Nephron progenitor cell (in vitro differentiated cells): ENCODE data around the gene TRIO.

ENCODE experiments used
- DNase-seq: peaks from one replicate; pipeline ENCODE4 v3.0.0; 2021
- H3K27ac Mint-ChIP-seq: 2 replicates; pipeline ENCODE4 v1.8.0; 2021; ENCODE audit warnings: mild to moderate bottlenecking, moderate library complexity, mixed read lengths
- H3K27me3 Mint-ChIP-seq: 2 replicates; pipeline ENCODE4 v1.8.0; 2021; ENCODE audit warnings: mild to moderate bottlenecking, low read depth, mixed read lengths; ENCODE audit not compliant: poor library complexity
- H3K36me3 Mint-ChIP-seq: 2 replicates; pipeline ENCODE4 v1.8.0; 2021; ENCODE audit warnings: low read depth, mixed read lengths
- H3K4me1 Mint-ChIP-seq: 2 replicates; pipeline ENCODE4 v1.8.0; 2021; ENCODE audit warnings: mixed read lengths
- H3K4me3 Mint-ChIP-seq: 2 replicates; pipeline ENCODE4 v1.8.0; 2021; ENCODE audit warnings: mild to moderate bottlenecking, moderate library complexity, mixed read lengths
- H3K9me3 Mint-ChIP-seq: 2 replicates; pipeline ENCODE4 v1.8.0; 2021; ENCODE audit warnings: mild to moderate bottlenecking, moderate library complexity, mixed read lengths
- CTCF ChIP-seq: fragments of 200-600 bp; sonication (generic); IDR thresholded peaks from 2 replicates; pipeline ENCODE4 v1.5.0; 2021; ENCODE audit warnings: antibody characterized with exemption

The TRIO gene

GRCh38 chr5:14489643-14490042 is 346.5 kb downstream of the TRIO start:
- peaks cover 80% of the 10 kb centered on the region for H3K36me3 Mint-ChIP-seq
- no peaks in the 10 kb centered on the region for H3K9me3 Mint-ChIP-seq
- TF ChIP-seq CTCF = no peak
- H3K4me3 Mint-ChIP-seq = no peak overlapping the region
- peaks cover 10% of the 10 kb centered on the region for H3K4me1 Mint-ChIP-seq
- no peak overlapping the region for H3K27ac Mint-ChIP-seq
- no peaks in the 10 kb centered on the region for H3K27me3 Mint-ChIP-seq
- DNase-seq = no peak

- Mint-ChIP-seq H3K27me3 (no peaks in the 10 kb centered on the region), H3K36me3 (peaks cover 80% of the 10 kb centered on the region), H3K9me3 (no peaks in the 10 kb centered on the region), H3K4me3 (no peak overlapping the region), H3K4me1 (peaks cover 10% of the 10 kb centered on the region), H3K27ac (no peak overlapping the region)
- no peak for DNase-seq
- no peak for TF ChIP-seq CTCF
These were observed 347.2 kb downstream of the TRIO start for GRCh38 chr5:14490309-14490711.

- Mint-ChIP-seq H3K4me3 (no peak overlapping the region), H3K4me1 (peaks cover 10% of the 10 kb centered on the region), H3K27me3 (no peaks in the 10 kb centered on the region), H3K36me3 (peaks cover 81% of the 10 kb centered on the region), H3K27ac (no peak overlapping the region), H3K9me3 (no peaks in the 10 kb centered on the region)
- no peak for TF ChIP-seq CTCF
- no peak for DNase-seq
These were observed 348.1 kb downstream of the TRIO start for GRCh38 chr5:14491015-14491915.

GRCh38 chr5:14492331-14492964 is 349.3 kb downstream of the TRIO start:
- Mint-ChIP-seq H3K27me3 (no peaks in the 10 kb centered on the region), H3K36me3 (peaks cover 85% of the 10 kb centered on the region), H3K27ac (peak overlapping the region; percentile 66), H3K4me3 (no peak overlapping the region), H3K9me3 (no peaks in the 10 kb centered on the region), H3K4me1 (peaks cover 10% of the 10 kb centered on the region)
- no peak for TF ChIP-seq CTCF
- DNase-seq = no peak

GRCh38 chr5:14495301-14495700 is 352.2 kb downstream of the TRIO start:
- H3K4me1 Mint-ChIP-seq = peaks cover 2% of the 10 kb centered on the region
- H3K36me3 Mint-ChIP-seq = peaks cover 73% of the 10 kb centered on the region
- H3K27ac Mint-ChIP-seq = no peak overlapping the region
- TF ChIP-seq CTCF = no peak
- H3K9me3 Mint-ChIP-seq = no peaks in the 10 kb centered on the region
- H3K4me3 Mint-ChIP-seq = no peak overlapping the region
- H3K27me3 Mint-ChIP-seq = no peaks in the 10 kb centered on the region
- no peak for DNase-seq
